ENCODE data around the gene KDM2B. TPM values are rescaled to one million over a fixed set of nuclear protein-coding genes. Genes with fewer than 3 reads are reported as not detected.
"Not testable (repeated sequence)": the region's sequence is repeated elsewhere in the genome, so short reads cannot be mapped to it uniquely, and the experiment has no call there.

The KDM2B gene
- total and polyA plus RNA-seq, 2 donors from 2014 or later, result 6.2 to 19.7 TPM

- FAIRE-seq (no peak), DNase-seq (no peak)
- Histone ChIP-seq H3K9ac (ENCODE audit: low read length in 3 of 3) (no peak overlapping the region), H3K9me3 (ENCODE audit: control insufficient read depth in 2 of 3, insufficient read depth in 1 of 3, low read length in 3 of 3) (no peaks in the 10 kb centered on the region), H3K4me1 (ENCODE audit: control insufficient read depth in 2 of 3, insufficient read depth in 2 of 3, low read depth in 1 of 3, low read length in 3 of 3) (peaks cover 0 to 3% (median 2%) of the 10 kb centered on the region in 3 donors), H3K27ac (ENCODE audit: low read depth in 2 of 2, low read length in 2 of 2) (no peak overlapping the region), H3K4me3 (ENCODE audit: low read length in 3 of 3) (no peak overlapping the region), H3K36me3 (ENCODE audit: control insufficient read depth in 2 of 3, insufficient read depth in 3 of 3, low read length in 3 of 3) (no peaks in the 10 kb centered on the region), H3K27me3 (ENCODE audit: control insufficient read depth, insufficient read depth, low read length) (no peaks in the 10 kb centered on the region)
- TF ChIP-seq CTCF (IDR thresholded peaks at IDR 0.05; ENCODE audit: borderline replicate concordance, extremely low read depth, insufficient read depth), result no peak
- intact Hi-C loops (cut with DNase I), result no loop called here
These were observed 14.7 kb upstream of the KDM2B start for GRCh38 chr12:121595520-121595919.

- intact Hi-C loops (cut with DNase I), result no loop called here
- H3K27ac ChIP-seq (ENCODE audit: low read depth in 2 of 2, low read length in 2 of 2), result no peak overlapping the region
- no peak for FAIRE-seq
These were observed 11.5 kb upstream of the KDM2B start for GRCh38 chr12:121592320-121592719.

GRCh38 chr12:121590476-121591143 is 9.8 kb upstream of the KDM2B start:
- no peak for TF ChIP-seq CTCF (IDR thresholded peaks at IDR 0.05; ENCODE audit: borderline replicate concordance, extremely low read depth, insufficient read depth)
- peak overlapping the region; percentile 24 to 80 (median 34) for H3K9ac ChIP-seq (ENCODE audit: low read length in 3 of 3)
- DNase-seq (peak in 2 of 5 donors; percentile 50 to 73), FAIRE-seq (no peak)
- no peaks in the 10 kb centered on the region for H3K9me3 ChIP-seq (ENCODE audit: control insufficient read depth in 2 of 3, insufficient read depth in 1 of 3, low read length in 3 of 3)
- H3K36me3 ChIP-seq (ENCODE audit: control insufficient read depth in 2 of 3, insufficient read depth in 3 of 3, low read length in 3 of 3), result no peaks in the 10 kb centered on the region
- intact Hi-C loops (cut with DNase I), result no loop called here
- peaks cover 0 to 5% (median 3%) of the 10 kb centered on the region in 3 donors for H3K4me1 ChIP-seq (ENCODE audit: control insufficient read depth in 2 of 3, insufficient read depth in 2 of 3, low read depth in 1 of 3, low read length in 3 of 3)
- H3K27ac ChIP-seq (ENCODE audit: low read depth in 2 of 2, low read length in 2 of 2), result peak overlapping the region; percentile 53 to 83
- peak overlapping the region; percentile 15 to 57 (median 37) for H3K4me3 ChIP-seq (ENCODE audit: low read length in 3 of 3)
- no peaks in the 10 kb centered on the region for H3K27me3 ChIP-seq (ENCODE audit: control insufficient read depth, insufficient read depth, low read length)

More at GRCh38 chr12:121592320-121592719, 11.5 kb upstream of the KDM2B start:
- H3K9ac ChIP-seq (ENCODE audit: low read length in 3 of 3), result no peak overlapping the region
- no peaks in the 10 kb centered on the region for H3K27me3 ChIP-seq (ENCODE audit: control insufficient read depth, insufficient read depth, low read length)
- DNase-seq, result no peak
- no peaks in the 10 kb centered on the region for H3K9me3 ChIP-seq (ENCODE audit: control insufficient read depth in 2 of 3, insufficient read depth in 1 of 3, low read length in 3 of 3)
- peaks cover 0 to 5% (median 3%) of the 10 kb centered on the region in 3 donors for H3K4me1 ChIP-seq (ENCODE audit: control insufficient read depth in 2 of 3, insufficient read depth in 2 of 3, low read depth in 1 of 3, low read length in 3 of 3)
- TF ChIP-seq CTCF (IDR thresholded peaks at IDR 0.05; ENCODE audit: borderline replicate concordance, extremely low read depth, insufficient read depth), result no peak
- H3K36me3 ChIP-seq (ENCODE audit: control insufficient read depth in 2 of 3, insufficient read depth in 3 of 3, low read length in 3 of 3), result no peaks in the 10 kb centered on the region
- no peak overlapping the region for H3K4me3 ChIP-seq (ENCODE audit: low read length in 3 of 3)

- intact Hi-C loops (cut with DNase I); H3K4me3 ChIP-seq (ENCODE audit: low read length in 3 of 3); H3K27ac ChIP-seq (ENCODE audit: low read depth in 2 of 2, low read length in 2 of 2); H3K36me3 ChIP-seq (ENCODE audit: control insufficient read depth in 2 of 3, insufficient read depth in 3 of 3, low read length in 3 of 3); H3K9me3 ChIP-seq (ENCODE audit: control insufficient read depth in 2 of 3, insufficient read depth in 1 of 3, low read length in 3 of 3); H3K27me3 ChIP-seq (ENCODE audit: control insufficient read depth, insufficient read depth, low read length); FAIRE-seq; DNase-seq; H3K9ac ChIP-seq (ENCODE audit: low read length in 3 of 3): not testable (repeated sequence)
- peaks cover 0 to 14% (median 9%) of the 10 kb centered on the region in 3 donors for H3K4me1 ChIP-seq (ENCODE audit: control insufficient read depth in 2 of 3, insufficient read depth in 2 of 3, low read depth in 1 of 3, low read length in 3 of 3)
These were observed 4.1 kb upstream of the KDM2B start for GRCh38 chr12:121584885-121585284.

- DNase-seq; H3K4me3 ChIP-seq (ENCODE audit: low read length in 3 of 3); H3K27ac ChIP-seq (ENCODE audit: low read depth in 2 of 2, low read length in 2 of 2); H3K9me3 ChIP-seq (ENCODE audit: control insufficient read depth in 2 of 3, insufficient read depth in 1 of 3, low read length in 3 of 3); H3K36me3 ChIP-seq (ENCODE audit: control insufficient read depth in 2 of 3, insufficient read depth in 3 of 3, low read length in 3 of 3); intact Hi-C loops (cut with DNase I); H3K9ac ChIP-seq (ENCODE audit: low read length in 3 of 3); H3K27me3 ChIP-seq (ENCODE audit: control insufficient read depth, insufficient read depth, low read length); FAIRE-seq: not testable (repeated sequence)
- H3K4me1 ChIP-seq (ENCODE audit: control insufficient read depth in 2 of 3, insufficient read depth in 2 of 3, low read depth in 1 of 3, low read length in 3 of 3), result peaks cover 0 to 19% (median 9%) of the 10 kb centered on the region in 3 donors
These were observed 2.5 kb upstream of the KDM2B start for GRCh38 chr12:121583334-121583661.

Data from kidney (tissue), 14 donors.